SU-DHL-6 (cell line): Measurements from ENCODE around the gene LRRC8A.

Experiments
- CTCF ChIP-seq: fragments of 200-600 bp; sonication (generic); IDR thresholded peaks from one replicate; pipeline ENCODE4 v1.5.1; 2017; ENCODE audit warnings: antibody characterized with exemption, mild to moderate bottlenecking, low read length, moderate library complexity; ENCODE audit not compliant: insufficient read depth, poor library complexity, severe bottlenecking
- EZH2phosphoT487 ChIP-seq: fragments of 200-600 bp; sonication (generic), shearing (Covaris generic); conservative IDR thresholded peaks from 2 replicates; pipeline ENCODE4 v1.6.1; 2018; ENCODE audit warnings: mild to moderate bottlenecking, antibody characterized with exemption, low read length, moderate library complexity, mixed read lengths

GRCh38 chr9:128881884-128882676 lies at the start of gene LRRC8A, which contains the start of gene KYAT1:
- TF ChIP-seq CTCF (no peak), EZH2phosphoT487 (no peak)
